GM06990 (cell line): ENCODE data around the gene TTC7B.

Experiments used
- DNase-seq: peaks from one replicate; pipeline ENCODE4 v3.0.0-alpha.2; 2011; ENCODE audit not compliant: insufficient read length; ENCODE audit errors: extremely low read depth
- H3K27me3 ChIP-seq: replicated peaks from 2 replicates; pipeline ENCODE4 v1.6.0; 2011; ENCODE audit warnings: low read length; ENCODE audit not compliant: control insufficient read depth, insufficient read depth
- H3K36me3 ChIP-seq: 2 replicates; pipeline ENCODE4 v1.5.1; 2011; ENCODE audit warnings: low read length; ENCODE audit not compliant: control insufficient read depth, insufficient read depth
- H3K4me3 ChIP-seq: replicated peaks from 2 replicates; pipeline ENCODE4 v1.5.1; 2011; ENCODE audit warnings: low read depth, mild to moderate bottlenecking, control low read depth, low read length
- CTCF ChIP-seq: IDR thresholded peaks from 2 replicates; pipeline ENCODE4 v1.5.1; 2011; ENCODE audit warnings: low read length, control low read depth, mild to moderate bottlenecking, inconsistent platforms; ENCODE audit not compliant: insufficient read depth, poor library complexity, severe bottlenecking

The TTC7B gene

GRCh38 chr14:90715993-90716392, 100.2 kb downstream of the TTC7B start:
- no peak for TF ChIP-seq CTCF
- Histone ChIP-seq H3K36me3 (no peaks in the 10 kb centered on the region), H3K4me3 (no peak overlapping the region), H3K27me3 (no peaks in the 10 kb centered on the region)
- DNase-seq, result no peak

DNA sequence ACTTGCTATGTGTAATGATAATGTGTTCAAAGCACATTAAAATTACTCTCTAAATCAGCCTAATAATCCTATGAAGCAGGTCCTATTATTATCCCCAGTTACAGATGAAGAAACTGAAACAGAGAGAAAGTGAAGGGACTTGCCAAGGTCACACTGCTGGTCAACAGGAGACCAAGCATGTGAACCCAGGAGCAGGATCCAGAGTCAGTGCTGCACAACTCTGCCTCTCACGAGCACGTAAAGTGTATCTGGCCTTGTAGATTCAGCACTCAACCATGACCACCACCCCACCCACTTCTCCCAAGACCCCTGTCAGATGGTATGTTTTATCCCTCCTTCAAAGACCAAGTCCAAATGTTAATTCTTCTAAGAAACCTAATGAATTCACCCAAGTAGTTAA, 100.7 kb downstream of the TTC7B start:
- no peak for TF ChIP-seq CTCF
- no peak for DNase-seq
- Histone ChIP-seq H3K27me3 (no peaks in the 10 kb centered on the region), H3K4me3 (no peak overlapping the region), H3K36me3 (no peaks in the 10 kb centered on the region)

GRCh38 chr14:90714811-90715210, 101.4 kb downstream of the TTC7B start:
- TF ChIP-seq CTCF, result no peak
- no peaks in the 10 kb centered on the region for H3K27me3 ChIP-seq
- no peak overlapping the region for H3K4me3 ChIP-seq
- no peaks in the 10 kb centered on the region for H3K36me3 ChIP-seq
- DNase-seq, result no peak

DNA sequence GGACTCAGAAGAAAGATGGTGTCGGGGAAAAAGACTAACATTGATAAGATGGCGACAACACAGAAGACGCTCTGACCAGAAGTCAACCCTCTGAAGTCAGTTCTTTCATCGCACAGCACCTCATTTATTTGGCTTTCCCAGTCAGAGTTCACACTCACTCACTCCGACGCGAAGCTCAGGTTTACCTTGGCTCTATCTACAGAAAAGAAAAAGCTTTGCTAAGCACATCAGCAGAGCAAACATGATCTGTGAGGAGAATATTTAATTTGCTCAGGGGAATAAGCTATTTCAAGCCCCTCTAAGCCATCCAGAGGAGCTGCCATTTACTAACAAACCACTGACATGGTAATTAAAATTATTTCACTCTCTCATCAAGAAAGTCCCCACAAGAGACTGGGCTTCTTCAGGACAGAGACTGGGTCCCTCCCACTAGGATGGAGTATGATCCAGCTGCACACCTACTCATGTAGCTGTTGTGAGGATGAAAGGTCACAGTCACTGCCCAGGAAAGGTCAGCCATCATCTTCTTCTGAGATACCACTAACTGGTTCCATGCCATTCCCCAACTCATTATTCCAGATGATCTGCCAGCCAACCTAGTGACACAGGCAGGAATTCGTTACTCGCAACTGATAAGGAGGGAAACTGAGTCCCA, 111.4 kb downstream of the TTC7B start:
- no peak for TF ChIP-seq CTCF
- H3K27me3 ChIP-seq, result no peaks in the 10 kb centered on the region
- no peaks in the 10 kb centered on the region for H3K36me3 ChIP-seq
- no peak overlapping the region for H3K4me3 ChIP-seq
- DNase-seq, result no peak

GRCh38 chr14:90703841-90704737, 112.1 kb downstream of the TTC7B start:
- Histone ChIP-seq H3K4me3 (no peak overlapping the region), H3K36me3 (no peaks in the 10 kb centered on the region), H3K27me3 (no peaks in the 10 kb centered on the region)
- DNase-seq, result no peak
- no peak for TF ChIP-seq CTCF
